H1 (cell line): Measurements from ENCODE around the gene NKAIN2. TPM values are rescaled to one million over a fixed set of nuclear protein-coding genes. Genes with fewer than 3 reads are reported as not detected.

Experiments used
- CTCF ChIA-PET: fragments of 300-600 bp; sonication (Branson Sonifier 250); formaldehyde crosslinking; loops from one replicate; lab custom pipeline; 2021; ENCODE audit not compliant: partially characterized antibody; lab: Charles Lee
- POLR2A ChIA-PET: fragments of 300-600 bp; sonication (Branson Sonifier 250); formaldehyde crosslinking; loops from one replicate; lab custom pipeline; 2021; ENCODE audit warnings: inconsistent platforms; ENCODE audit not compliant: partially characterized antibody; lab: Charles Lee
- DNase-seq, 2 experiments: peaks; one replicate each; pipeline versions ENCODE4 v3.0.0 to v3.0.0-alpha.2; 2010 to 2022; ENCODE audit warnings: low spot score in 2 of 2, low read depth in 1 of 2, mixed read lengths in 1 of 2
- FAIRE-seq: peaks from 2 replicates; lab custom pipeline; 2011; peaks lifted over from hg19 to GRCh38; lab: Jason Lieb, UNC
- H2AFZ ChIP-seq: 2 replicates; pipeline ENCODE4 v1.8.1; 2012; ENCODE audit warnings: low read length, inconsistent platforms
- H2AK5ac ChIP-seq: 2 replicates; pipeline ENCODE4 v1.6.1; 2013; ENCODE audit warnings: low read depth, low read length
- H2BK120ac ChIP-seq: replicated peaks from 2 replicates; pipeline ENCODE3; 2013; ENCODE audit warnings: low read depth, low read length, inconsistent platforms
- H2BK12ac ChIP-seq: 2 replicates; pipeline ENCODE4 v1.6.1; 2013; ENCODE audit warnings: low read depth, low read length
- H2BK15ac ChIP-seq: 2 replicates; pipeline ENCODE4 v1.6.1; 2013; ENCODE audit warnings: low read length
- H2BK20ac ChIP-seq: 2 replicates; pipeline ENCODE4 v1.6.1; 2013; ENCODE audit warnings: low read length
- H2BK5ac ChIP-seq: 2 replicates; pipeline ENCODE4 v1.6.1; 2013; ENCODE audit warnings: low read depth, low read length
- H3K14ac ChIP-seq: 2 replicates; pipeline ENCODE4 v1.6.1; 2013; ENCODE audit warnings: inconsistent platforms; ENCODE audit not compliant: insufficient read length
- H3K18ac ChIP-seq: 2 replicates; pipeline ENCODE4 v1.6.1; 2013; ENCODE audit warnings: low read length; ENCODE audit errors: extremely low read depth
- H3K23ac ChIP-seq: 2 replicates; pipeline ENCODE4 v1.6.1; 2013; ENCODE audit warnings: inconsistent platforms; ENCODE audit not compliant: insufficient read length
- H3K23me2 ChIP-seq: 2 replicates; pipeline ENCODE4 v1.6.1; 2013; ENCODE audit warnings: low read depth, low read length
- H3K27ac ChIP-seq: 2 replicates; pipeline ENCODE4 v1.6.1; 2011; ENCODE audit warnings: low read depth, low read length, inconsistent platforms
- H3K27me3 ChIP-seq, 4 experiments: replicated peaks in 1 of 4; 1 replicate in 1 of 4; 2 replicates in 3 of 4; pipeline versions ENCODE4 v1.6.1 to v1.8.1; 2011 to 2013; ENCODE audit warnings: low read length in 3 of 4, mild to moderate bottlenecking in 3 of 4, inconsistent platforms in 2 of 4, mixed read lengths in 2 of 4, moderate library complexity in 1 of 4; ENCODE audit not compliant: control insufficient read depth in 3 of 4, insufficient read depth in 3 of 4; ENCODE audit errors: extremely low read depth in 1 of 4
- H3K36me3 ChIP-seq, 4 experiments: 2 replicates each; pipeline versions ENCODE4 v1.6.1 to v1.8.1; 2011 to 2013; ENCODE audit warnings: mild to moderate bottlenecking in 4 of 4, low read length in 3 of 4, moderate library complexity in 2 of 4, control low read depth in 1 of 4, inconsistent platforms in 1 of 4; ENCODE audit not compliant: insufficient read depth in 4 of 4, control insufficient read depth in 2 of 4
- H3K4ac ChIP-seq: replicated peaks from 2 replicates; pipeline ENCODE3; 2013; ENCODE audit warnings: low read length, low read depth, mixed read lengths, inconsistent platforms; ENCODE audit not compliant: insufficient read length
- H3K4me1 ChIP-seq, 4 experiments: replicated peaks in 1 of 4; 1 replicate in 1 of 4; 2 replicates in 3 of 4; pipeline versions ENCODE4 v1.6.1 to v1.8.1; 2011 to 2013; ENCODE audit warnings: low read length in 3 of 4, inconsistent platforms in 2 of 4, mixed read lengths in 1 of 4; ENCODE audit not compliant: insufficient read depth in 4 of 4, control insufficient read depth in 3 of 4
- H3K4me2 ChIP-seq, 2 experiments: 2 replicates each; pipeline versions ENCODE4 v1.6.1 to v1.8.1; 2011 to 2013; ENCODE audit warnings: low read depth in 2 of 2, low read length in 2 of 2, control low read depth in 1 of 2, inconsistent platforms in 1 of 2, mild to moderate bottlenecking in 1 of 2; ENCODE audit not compliant: insufficient read depth in 1 of 2
- H3K4me3 ChIP-seq, 4 experiments: fragments of 200-600, 300-600 bp in 1 of 4; sonication (generic), shearing (Covaris generic), sonication (Bioruptor Twin) in 1 of 4; 2 replicates each; pipeline versions ENCODE4 v1.5.1 to v1.8.1; 2011 to 2016; ENCODE audit warnings: low read length in 4 of 4, low read depth in 3 of 4, control low read depth in 2 of 4, inconsistent platforms in 2 of 4, mild to moderate bottlenecking in 2 of 4, mixed read lengths in 1 of 4, moderate library complexity in 1 of 4; ENCODE audit not compliant: insufficient read depth in 2 of 4; ENCODE audit errors: extremely low read depth in 1 of 4
- H3K56ac ChIP-seq: replicated peaks from 2 replicates; pipeline ENCODE3; 2013; ENCODE audit warnings: low read depth, mild to moderate bottlenecking, mixed read lengths, low read length, inconsistent platforms; ENCODE audit not compliant: insufficient read length
- H3K79me1 ChIP-seq: 2 replicates; pipeline ENCODE4 v1.6.1; 2013; ENCODE audit warnings: low read depth, low read length, control low read depth
- H3K79me2 ChIP-seq, 2 experiments: 2 replicates each; pipeline versions ENCODE4 v1.6.1 to v1.8.1; 2012 to 2013; ENCODE audit warnings: low read length in 2 of 2, mild to moderate bottlenecking in 2 of 2, inconsistent platforms in 1 of 2; ENCODE audit not compliant: insufficient read depth in 2 of 2, control insufficient read depth in 1 of 2
- H3K9ac ChIP-seq, 4 experiments: replicated peaks in 1 of 4; 1 replicate in 1 of 4; 2 replicates in 3 of 4; pipeline versions ENCODE4 v1.6.1 to v1.8.1; 2011 to 2013; ENCODE audit warnings: low read depth in 3 of 4, low read length in 3 of 4, control low read depth in 2 of 4, mild to moderate bottlenecking in 2 of 4, moderate library complexity in 2 of 4, inconsistent platforms in 1 of 4; ENCODE audit errors: extremely low read depth in 1 of 4
- H3K9me3 ChIP-seq, 2 experiments: 2 replicates each; pipeline versions ENCODE4 v1.6.1 to v1.8.1; 2012 to 2013; ENCODE audit warnings: mild to moderate bottlenecking in 2 of 2, moderate library complexity in 2 of 2, control low read depth in 1 of 2, inconsistent platforms in 1 of 2, low read depth in 1 of 2, low read length in 1 of 2, mixed read lengths in 1 of 2; ENCODE audit not compliant: insufficient read depth in 2 of 2
- H4K20me1 ChIP-seq, 2 experiments: replicated peaks in 1 of 2; 2 replicates each; pipeline versions ENCODE3 to v1.8.1; 2011 to 2013; ENCODE audit warnings: inconsistent platforms in 2 of 2, low read length in 2 of 2, mild to moderate bottlenecking in 1 of 2; ENCODE audit not compliant: insufficient read depth in 2 of 2, control insufficient read depth in 1 of 2
- H4K5ac ChIP-seq: 2 replicates; pipeline ENCODE4 v1.6.1; 2013; ENCODE audit warnings: low read length, low read depth, mixed read lengths, inconsistent platforms; ENCODE audit not compliant: insufficient read length
- H4K8ac ChIP-seq: 2 replicates; pipeline ENCODE4 v1.8.0; 2013; ENCODE audit warnings: mild to moderate bottlenecking, moderate library complexity, low read length, inconsistent platforms; ENCODE audit not compliant: insufficient read depth; ENCODE audit errors: extremely low read depth
- H4K91ac ChIP-seq: replicated peaks from 2 replicates; pipeline ENCODE3; 2013; ENCODE audit warnings: low read length, mixed read lengths, inconsistent platforms; ENCODE audit not compliant: insufficient read length
- ASH2L ChIP-seq: fragments of 200-600, 300-600 bp; sonication (generic); IDR thresholded peaks from one replicate; pipeline ENCODE4 v1.7.1; 2017; ENCODE audit warnings: low read length
- BACH1 ChIP-seq: IDR thresholded peaks from 2 replicates; pipeline ENCODE4 v1.6.1; 2012; ENCODE audit warnings: low read length, improper control_type of control experiment
- CBX8 ChIP-seq: fragments of 300-800, 300-1000 bp; sonication (generic); IDR thresholded peaks from 2 replicates; pipeline ENCODE4 v1.7.1; 2016; ENCODE audit warnings: low read depth, low read length, borderline replicate concordance
- CHD2 ChIP-seq: IDR thresholded peaks from 2 replicates; pipeline ENCODE4 v1.6.1; 2012; ENCODE audit warnings: low read length, improper control_type of control experiment
- CTCF ChIP-seq, 3 experiments: IDR thresholded peaks; 1 replicate in 2 of 3; 2 replicates in 1 of 3; pipeline versions ENCODE4 v1.5.1 to v1.6.1; 2011; ENCODE audit warnings: low read length in 3 of 3, mild to moderate bottlenecking in 3 of 3, inconsistent platforms in 2 of 3, low read depth in 1 of 3, moderate library complexity in 1 of 3; ENCODE audit not compliant: insufficient read depth in 1 of 3; ENCODE audit errors: control extremely low read depth in 1 of 3
- E2F6 ChIP-seq: IDR thresholded peaks from 2 replicates; pipeline ENCODE4 v1.6.1; 2012; ENCODE audit warnings: inconsistent platforms
- KDM1A ChIP-seq: fragments of 200-600, 300-600 bp; sonication (generic); IDR thresholded peaks from 2 replicates; pipeline ENCODE4 v1.7.1; 2016; ENCODE audit warnings: mild to moderate bottlenecking, low read length, borderline replicate concordance
- KDM5A ChIP-seq: fragments of 200-600 bp; IDR thresholded peaks from 2 replicates; pipeline ENCODE4 v1.7.1; 2012; ENCODE audit warnings: mild to moderate bottlenecking, low read length, inconsistent platforms, mixed read lengths
- MAFK ChIP-seq: IDR thresholded peaks from 2 replicates; pipeline ENCODE4 v1.6.1; 2012; ENCODE audit warnings: low read depth, mild to moderate bottlenecking, improper control_type of control experiment, low read length
- SP1 ChIP-seq: IDR thresholded peaks from 2 replicates; pipeline ENCODE4 v1.6.1; 2011; ENCODE audit warnings: low read depth, low read length
- SP4 ChIP-seq: IDR thresholded peaks from 2 replicates; pipeline ENCODE4 v1.6.1; 2012; ENCODE audit warnings: low read length, inconsistent platforms
- TAF7 ChIP-seq: optimal IDR thresholded peaks from 2 replicates; pipeline ENCODE3; 2011; ENCODE audit warnings: low read depth, mild to moderate bottlenecking, inconsistent platforms, low read length, moderate library complexity, borderline replicate concordance
- TEAD4 ChIP-seq: IDR thresholded peaks from 2 replicates; pipeline ENCODE4 v1.6.1; 2012; ENCODE audit warnings: low read depth, low read length, inconsistent platforms, mixed read lengths
- polyA plus RNA-seq, 7 experiments: library from polyadenylated mRNA; depleted of rRNA in 3 of 7; stranded (reverse) in 5 of 7; unstranded in 2 of 7; fragments of >200 nt in 5 of 7; fragments of 200-250 nt in 2 of 7; gene quantifications; 1 replicate in 5 of 7; 2 replicates in 1 of 7; 4 replicates in 1 of 7; pipeline versions ENCODE4 v1.2.1 to v1.2.3, GENCODE V29; 2011 to 2013; ENCODE audit warnings: missing spikeins in 2 of 7, mixed read lengths in 2 of 7
- total RNA-seq: library from RNA; stranded (reverse); fragmentation: NEBNext Ultra II Directional; extraction: Animal tissue kit (Norgen Biotek cat#: 25700); gene quantifications from 2 replicates; pipeline ENCODE4 v1.2.1, GENCODE V29; 2021

The NKAIN2 gene
- total and polyA plus RNA-seq, 2 of the 8 experiments (the other 6 are each of a cell fraction or from before 2014, with no cell fraction given) = 0.20 to 0.34 TPM

GRCh38 chr6:124470803-124471202, 667.1 kb downstream of the NKAIN2 start:
- H3K79me1 ChIP-seq = no peaks in the 10 kb centered on the region
- no peak overlapping the region for H2AK5ac ChIP-seq
- H3K36me3 ChIP-seq = no peaks in the 10 kb centered on the region
- CTCF ChIA-PET = no interaction called here
- no peak overlapping the region for H4K8ac ChIP-seq
- FAIRE-seq (no peak), DNase-seq (no peak)
- H3K4me3 ChIP-seq = no peak overlapping the region
- no peaks in the 10 kb centered on the region for H3K4me1 ChIP-seq
- H4K91ac ChIP-seq = no peak overlapping the region
- no peak overlapping the region for H2BK20ac ChIP-seq
- H4K20me1 ChIP-seq = no peaks in the 10 kb centered on the region
- no peak overlapping the region for H3K9ac ChIP-seq
- H3K9me3 ChIP-seq = no peaks in the 10 kb centered on the region
- no peak overlapping the region for H3K4me2 ChIP-seq
- H3K56ac ChIP-seq = no peak overlapping the region
- H3K23ac ChIP-seq = no peak overlapping the region
- no peak overlapping the region for H2BK5ac ChIP-seq
- no peak overlapping the region for H4K5ac ChIP-seq
- POLR2A ChIA-PET = no interaction called here
- no peaks in the 10 kb centered on the region for H3K23me2 ChIP-seq
- no peaks in the 10 kb centered on the region for H3K27me3 ChIP-seq
- no peak overlapping the region for H2BK12ac ChIP-seq
- H2BK15ac ChIP-seq = no peak overlapping the region
- H3K14ac ChIP-seq = no peak overlapping the region
- H3K18ac ChIP-seq = no peak overlapping the region
- no peak overlapping the region for H3K4ac ChIP-seq
- H2BK120ac ChIP-seq = no peak overlapping the region
- no peak overlapping the region for H3K27ac ChIP-seq
- H3K79me2 ChIP-seq = no peaks in the 10 kb centered on the region
- H2AFZ ChIP-seq = no peak overlapping the region
- no peak for TF ChIP-seq SP1
- TF ChIP-seq BACH1 = no peak
- no peak for TF ChIP-seq TAF7
- no peak for TF ChIP-seq ASH2L
- no peak for TF ChIP-seq KDM5A
- no peak for TF ChIP-seq SP4
- no peak for TF ChIP-seq KDM1A
- TF ChIP-seq E2F6 = no peak
- no peak for TF ChIP-seq CTCF (IDR thresholded peaks at IDR 0.05; ENCODE audit: control extremely low read depth in 1 of 3, insufficient read depth in 1 of 3, low read depth in 1 of 3, low read length in 3 of 3)
- TF ChIP-seq CBX8 = no peak
- TF ChIP-seq CHD2 = no peak
- TF ChIP-seq MAFK = no peak
- TF ChIP-seq TEAD4 = no peak
